ENCODE results near the gene OR51D1. TPM values are rescaled to one million over a fixed set of nuclear protein-coding genes. Genes with fewer than 3 reads are reported as not detected.

Gene OR51D1
- total and polyA plus RNA-seq, 5 donors from 2014 or later, result not detected

DNA sequence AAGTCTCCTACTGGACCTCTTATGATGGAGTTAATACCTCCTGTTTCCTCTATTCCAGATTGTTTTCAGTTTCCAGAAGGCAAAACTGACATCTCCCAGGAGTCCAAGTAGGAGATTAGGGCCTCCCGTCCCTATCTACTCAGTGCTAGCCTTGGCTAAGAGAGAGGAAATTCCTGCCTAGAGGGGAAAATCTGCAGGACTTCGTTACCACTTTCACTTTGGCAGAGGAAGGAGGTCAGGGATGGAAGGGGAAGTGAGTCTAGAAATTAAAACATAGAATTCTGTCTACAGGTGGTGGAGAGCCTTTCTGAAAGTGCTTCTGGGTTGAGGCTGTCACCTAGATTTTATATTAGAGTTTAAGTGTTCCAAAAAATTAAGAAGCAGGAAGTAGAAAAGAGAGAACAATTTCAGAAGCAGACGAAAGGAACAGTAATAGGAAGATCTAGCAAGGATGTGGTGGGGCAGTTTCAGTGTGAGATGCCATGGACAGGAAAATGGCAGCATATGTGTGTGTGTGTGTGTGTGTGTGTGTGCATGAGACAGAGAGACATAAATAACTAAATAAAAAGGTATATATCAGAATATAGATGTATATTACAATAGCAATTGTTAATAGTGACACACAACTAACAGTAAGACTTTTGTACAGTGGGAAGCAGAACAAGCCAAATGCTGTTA, 26.9 kb upstream of the OR51D1 start:
- Histone ChIP-seq H3K9me3 (ENCODE audit: control insufficient read depth in 2 of 2, low read length in 2 of 2) (no peaks in the 10 kb centered on the region), H3K27me3 (ENCODE audit: control insufficient read depth, insufficient read depth, low read length) (peaks cover 3% of the 10 kb centered on the region), H3K27ac (ENCODE audit: insufficient read depth, low read length, poor library complexity, severe bottlenecking) (peak overlapping the region; percentile 80), H3K4me1 (ENCODE audit: control insufficient read depth, insufficient read depth, low read length, poor library complexity, severe bottlenecking) (peaks cover 31% of the 10 kb centered on the region), H3K4me3 (ENCODE audit: low read depth, low read length) (peak overlapping the region; percentile 75), H3K36me3 (ENCODE audit: control insufficient read depth, insufficient read depth, low read length) (no peaks in the 10 kb centered on the region)
- Mint-ChIP-seq H3K4me1 (peaks cover 22 to 51% (median 40%) of the 10 kb centered on the region in 4 donors), H3K27me3 (peaks cover 7% of the 10 kb centered on the region), H3K9me3 (peaks cover 0 to 1% (median 0%) of the 10 kb centered on the region in 7 donors), H3K4me3 (peak overlapping the region; percentile 22 to 84 (median 69)), H3K36me3 (no peaks in the 10 kb centered on the region), H3K27ac (peak overlapping the region; percentile 49 to 99 (median 97))
- DNase-seq, result peak in 2 of 3 donors; percentile 19 to 51
- ATAC-seq (ENCODE audit: low read depth in 2 of 2), result no peak

DNA sequence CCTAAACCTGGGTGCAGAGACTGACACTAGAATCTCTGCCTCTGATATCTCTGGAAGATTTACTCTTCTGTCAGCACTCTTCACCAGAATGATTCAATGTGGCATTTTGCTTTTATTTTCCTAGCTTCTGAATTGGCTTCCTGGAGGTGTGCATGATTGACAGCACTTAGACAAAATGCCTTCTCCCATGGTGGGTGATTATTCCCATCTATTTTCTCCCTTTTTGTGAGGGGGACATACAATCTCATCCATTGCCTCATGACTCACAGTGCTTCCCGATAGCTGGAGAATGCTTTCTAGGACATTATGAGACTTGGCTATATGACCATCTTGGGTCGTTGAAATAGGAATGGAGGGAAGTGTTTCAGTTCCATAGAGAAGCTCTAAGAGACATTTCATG, 25.3 kb upstream of the OR51D1 start:
- H3K27ac Mint-ChIP-seq, result no peak overlapping the region
- H3K27me3 Mint-ChIP-seq, result peaks cover 7% of the 10 kb centered on the region
- peaks cover 12 to 36% (median 30%) of the 10 kb centered on the region in 4 donors for H3K4me1 Mint-ChIP-seq
- Histone ChIP-seq H3K27ac (ENCODE audit: insufficient read depth, low read length, poor library complexity, severe bottlenecking) (no peak overlapping the region), H3K9me3 (ENCODE audit: control insufficient read depth in 2 of 2, low read length in 2 of 2) (no peaks in the 10 kb centered on the region), H3K27me3 (ENCODE audit: control insufficient read depth, insufficient read depth, low read length) (peaks cover 7% of the 10 kb centered on the region), H3K4me3 (ENCODE audit: low read depth, low read length) (no peak overlapping the region), H3K36me3 (ENCODE audit: control insufficient read depth, insufficient read depth, low read length) (no peaks in the 10 kb centered on the region), H3K4me1 (ENCODE audit: control insufficient read depth, insufficient read depth, low read length, poor library complexity, severe bottlenecking) (peaks cover 21% of the 10 kb centered on the region)
- no peaks in the 10 kb centered on the region for H3K36me3 Mint-ChIP-seq
- ATAC-seq (ENCODE audit: low read depth in 2 of 2), result no peak
- no peak overlapping the region for H3K4me3 Mint-ChIP-seq
- peaks cover 0 to 1% (median 0%) of the 10 kb centered on the region in 7 donors for H3K9me3 Mint-ChIP-seq
- no peak for DNase-seq

DNA sequence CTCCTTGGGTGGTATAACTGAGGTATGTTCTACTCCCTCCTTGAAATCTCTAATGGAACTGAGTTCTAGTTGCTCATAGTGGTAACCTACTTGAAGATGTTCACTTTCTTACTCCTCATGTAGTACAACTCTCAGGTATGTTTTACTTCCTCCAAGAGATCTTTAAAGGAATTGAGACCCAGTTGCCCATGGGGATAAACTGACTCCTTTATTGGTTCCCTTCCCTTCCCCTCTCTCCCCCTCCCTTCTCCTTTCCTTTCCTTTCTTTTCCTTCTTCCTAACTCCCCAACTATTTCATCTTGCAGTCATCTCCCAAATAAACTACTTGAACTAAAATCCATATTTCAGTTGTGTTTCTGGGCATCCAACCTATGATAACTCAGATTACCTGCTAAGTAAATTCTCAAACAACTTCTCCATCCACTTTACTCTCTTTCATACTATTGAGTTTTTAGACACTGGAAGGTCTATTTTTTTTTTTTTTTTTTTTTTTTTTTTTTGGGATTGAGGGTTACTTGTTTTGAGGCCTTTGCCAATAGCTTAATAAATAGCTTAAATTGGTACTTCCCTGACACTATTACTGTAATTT, 21.3 kb upstream of the OR51D1 start:
- ATAC-seq (ENCODE audit: low read depth in 2 of 2) (no peak), DNase-seq (no peak)
- Histone ChIP-seq H3K4me1 (ENCODE audit: control insufficient read depth, insufficient read depth, low read length, poor library complexity, severe bottlenecking) (no peaks in the 10 kb centered on the region), H3K9me3 (ENCODE audit: control insufficient read depth in 2 of 2, low read length in 2 of 2) (no peaks in the 10 kb centered on the region), H3K4me3 (ENCODE audit: low read depth, low read length) (no peak overlapping the region), H3K27me3 (ENCODE audit: control insufficient read depth, insufficient read depth, low read length) (peaks cover 13% of the 10 kb centered on the region), H3K36me3 (ENCODE audit: control insufficient read depth, insufficient read depth, low read length) (no peaks in the 10 kb centered on the region), H3K27ac (ENCODE audit: insufficient read depth, low read length, poor library complexity, severe bottlenecking) (no peak overlapping the region)
- Mint-ChIP-seq H3K27me3 (peaks cover 7% of the 10 kb centered on the region), H3K27ac (no peak overlapping the region), H3K36me3 (no peaks in the 10 kb centered on the region), H3K4me1 (no peaks in the 10 kb centered on the region), H3K4me3 (no peak overlapping the region), H3K9me3 (peaks cover 0 to 1% (median 0%) of the 10 kb centered on the region in 7 donors)

DNA sequence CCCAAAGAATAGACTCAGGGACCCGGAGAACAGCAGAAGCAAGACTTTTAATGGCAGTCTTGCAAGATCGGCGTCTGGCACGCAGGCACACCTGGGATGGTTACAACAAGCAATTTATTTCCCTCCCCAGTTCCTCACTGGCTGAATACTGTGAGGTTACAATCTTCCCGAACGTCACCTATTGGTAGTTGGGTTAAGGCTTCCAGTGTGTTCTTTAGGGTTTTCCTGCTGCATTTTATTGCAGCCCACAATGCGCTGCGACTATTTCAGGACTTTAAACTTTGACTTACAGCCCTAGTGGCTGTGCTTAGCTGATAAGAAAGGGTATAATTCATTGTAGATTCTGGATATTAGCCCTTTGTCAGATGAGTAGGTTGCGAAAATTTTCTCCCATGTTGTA, 17.8 kb upstream of the OR51D1 start:
- no peak overlapping the region for H3K4me3 Mint-ChIP-seq

DNA sequence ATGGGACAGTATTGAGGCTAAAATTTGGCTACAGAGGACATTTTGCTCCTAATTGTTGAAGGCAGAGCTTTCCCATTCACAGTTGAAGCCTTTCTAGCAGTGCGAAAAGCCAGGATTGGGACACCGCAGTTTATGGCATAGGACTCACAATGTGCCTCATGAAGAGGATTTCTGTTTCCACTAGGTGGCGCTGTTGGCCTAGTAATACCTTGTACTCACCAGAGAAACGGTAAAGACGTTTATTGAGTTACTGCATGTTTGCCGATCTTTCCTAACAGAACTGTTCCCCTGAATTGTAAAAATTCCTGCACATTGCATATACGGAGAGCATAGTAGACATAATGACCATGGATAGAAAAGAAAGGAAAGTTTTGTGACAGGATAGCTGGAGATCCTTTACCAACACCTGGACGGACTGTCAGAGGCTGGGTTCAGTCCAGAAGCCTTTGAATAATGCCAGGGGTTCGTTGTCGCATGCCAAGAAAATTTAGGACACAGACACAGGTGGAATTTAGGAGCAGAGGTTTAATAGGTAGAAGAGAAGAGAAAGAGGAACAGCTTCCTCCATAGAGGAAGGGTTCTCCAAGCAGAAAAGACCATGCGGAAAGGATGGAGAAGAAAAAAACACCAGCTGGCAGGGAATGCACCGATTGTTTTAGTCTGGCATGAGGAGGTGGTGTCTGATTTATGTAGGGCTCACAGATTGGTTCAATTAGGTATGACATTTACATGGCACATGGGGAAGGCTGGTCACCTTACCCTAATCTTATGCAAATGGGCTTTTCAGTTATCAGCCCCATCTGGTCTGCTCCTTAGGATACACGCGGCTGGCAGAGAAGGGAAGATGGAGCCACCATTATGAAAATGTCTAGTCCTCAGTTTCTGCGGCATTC, 10.8 kb upstream of the OR51D1 start:
- Mint-ChIP-seq H3K27ac (no peak overlapping the region), H3K36me3 (no peaks in the 10 kb centered on the region), H3K4me3 (no peak overlapping the region), H3K4me1 (no peaks in the 10 kb centered on the region), H3K9me3 (peaks cover 1 to 12% (median 7%) of the 10 kb centered on the region in 7 donors), H3K27me3 (peaks cover 31% of the 10 kb centered on the region)
- Histone ChIP-seq H3K4me1 (ENCODE audit: control insufficient read depth, insufficient read depth, low read length, poor library complexity, severe bottlenecking) (no peaks in the 10 kb centered on the region), H3K36me3 (ENCODE audit: control insufficient read depth, insufficient read depth, low read length) (no peaks in the 10 kb centered on the region), H3K27me3 (ENCODE audit: control insufficient read depth, insufficient read depth, low read length) (peaks cover 11% of the 10 kb centered on the region), H3K4me3 (ENCODE audit: low read depth, low read length) (no peak overlapping the region), H3K27ac (ENCODE audit: insufficient read depth, low read length, poor library complexity, severe bottlenecking) (no peak overlapping the region), H3K9me3 (ENCODE audit: control insufficient read depth in 2 of 2, low read length in 2 of 2) (peaks cover 8 to 14% of the 10 kb centered on the region in 2 experiments)
- DNase-seq (peak; percentile 9 to 69 (median 19)), ATAC-seq (ENCODE audit: low read depth in 2 of 2) (no peak)

More for the DNA sequence above, 17.8 kb upstream of the OR51D1 start:
- peaks cover 14% of the 10 kb centered on the region for H3K27me3 Mint-ChIP-seq
- Histone ChIP-seq H3K36me3 (ENCODE audit: control insufficient read depth, insufficient read depth, low read length) (no peaks in the 10 kb centered on the region), H3K9me3 (ENCODE audit: control insufficient read depth in 2 of 2, low read length in 2 of 2) (no peaks in the 10 kb centered on the region), H3K4me3 (ENCODE audit: low read depth, low read length) (no peak overlapping the region), H3K27ac (ENCODE audit: insufficient read depth, low read length, poor library complexity, severe bottlenecking) (no peak overlapping the region), H3K27me3 (ENCODE audit: control insufficient read depth, insufficient read depth, low read length) (peaks cover 16% of the 10 kb centered on the region), H3K4me1 (ENCODE audit: control insufficient read depth, insufficient read depth, low read length, poor library complexity, severe bottlenecking) (no peaks in the 10 kb centered on the region)
- H3K36me3 Mint-ChIP-seq, result no peaks in the 10 kb centered on the region
- no peak overlapping the region for H3K27ac Mint-ChIP-seq
- no peaks in the 10 kb centered on the region for H3K4me1 Mint-ChIP-seq
- DNase-seq, result no peak
- no peak for ATAC-seq (ENCODE audit: low read depth in 2 of 2)
- no peaks in the 10 kb centered on the region for H3K9me3 Mint-ChIP-seq

DNA sequence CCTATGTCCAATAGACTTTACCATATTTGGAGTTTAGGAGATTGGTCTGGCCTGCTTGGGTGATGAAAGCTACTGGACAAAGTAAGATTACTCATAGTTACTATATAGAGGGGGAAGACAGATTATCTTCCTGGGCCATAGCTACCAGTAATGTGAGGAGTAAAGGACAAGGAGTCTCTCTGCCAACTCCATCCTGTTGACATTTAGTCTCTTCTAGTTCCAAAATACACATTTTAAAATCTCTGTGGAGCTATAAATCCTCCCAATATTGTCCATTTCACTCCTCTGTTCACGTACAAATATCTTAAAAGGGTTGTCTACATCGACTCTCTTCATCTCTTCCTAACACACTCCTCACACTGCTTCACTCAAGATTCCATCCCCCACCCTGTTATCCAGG, 1.1 kb upstream of the OR51D1 start:
- Histone ChIP-seq H3K4me1 (ENCODE audit: control insufficient read depth, insufficient read depth, low read length, poor library complexity, severe bottlenecking) (peaks cover 5% of the 10 kb centered on the region), H3K27ac (ENCODE audit: insufficient read depth, low read length, poor library complexity, severe bottlenecking) (no peak overlapping the region), H3K27me3 (ENCODE audit: control insufficient read depth, insufficient read depth, low read length) (peaks cover 4% of the 10 kb centered on the region), H3K36me3 (ENCODE audit: control insufficient read depth, insufficient read depth, low read length) (no peaks in the 10 kb centered on the region), H3K4me3 (ENCODE audit: low read depth, low read length) (no peak overlapping the region), H3K9me3 (ENCODE audit: control insufficient read depth in 2 of 2, low read length in 2 of 2) (no peaks in the 10 kb centered on the region)
- H3K4me3 Mint-ChIP-seq, result no peak overlapping the region
- peaks cover 11% of the 10 kb centered on the region for H3K27me3 Mint-ChIP-seq
- peaks cover 0 to under 1% (median 0%) of the 10 kb centered on the region in 7 donors for H3K9me3 Mint-ChIP-seq
- H3K36me3 Mint-ChIP-seq, result no peaks in the 10 kb centered on the region
- no peak overlapping the region for H3K27ac Mint-ChIP-seq
- peaks cover 0 to 3% (median 0%) of the 10 kb centered on the region in 4 donors for H3K4me1 Mint-ChIP-seq
- ATAC-seq (ENCODE audit: low read depth in 2 of 2) (no peak), DNase-seq (no peak)

DNA sequence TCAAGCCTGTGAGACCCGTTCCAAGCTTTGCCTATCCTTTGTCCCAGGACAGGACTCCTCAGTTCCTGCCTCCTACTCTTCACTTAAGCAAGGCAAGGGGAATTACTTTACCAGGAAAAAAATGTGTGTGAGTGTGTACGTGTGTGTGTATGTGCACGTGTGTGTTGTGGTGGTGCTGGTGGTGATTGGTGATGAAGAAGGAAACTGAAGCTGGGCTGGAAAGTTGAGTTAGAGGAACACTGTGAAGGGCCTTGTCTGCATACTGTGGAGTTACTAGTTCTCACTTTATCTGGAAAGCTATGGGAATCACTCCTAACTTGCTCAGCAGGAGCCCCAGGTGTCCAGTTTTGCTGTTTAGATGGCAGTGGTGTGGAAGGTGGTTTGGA, 378 bp downstream of the OR51D1 start:
- Mint-ChIP-seq H3K9me3 (no peaks in the 10 kb centered on the region), H3K36me3 (no peaks in the 10 kb centered on the region), H3K27ac (no peak overlapping the region), H3K4me3 (no peak overlapping the region), H3K27me3 (no peaks in the 10 kb centered on the region), H3K4me1 (peaks cover 0 to 3% (median 0%) of the 10 kb centered on the region in 4 donors)
- no peaks in the 10 kb centered on the region for H3K9me3 ChIP-seq (ENCODE audit: control insufficient read depth in 2 of 2, low read length in 2 of 2)
- peaks cover 4% of the 10 kb centered on the region for H3K27me3 ChIP-seq (ENCODE audit: control insufficient read depth, insufficient read depth, low read length)
- ATAC-seq (ENCODE audit: low read depth in 2 of 2) (no peak), DNase-seq (no peak)
- H3K27ac ChIP-seq (ENCODE audit: insufficient read depth, low read length, poor library complexity, severe bottlenecking), result no peak overlapping the region
- no peak overlapping the region for H3K4me3 ChIP-seq (ENCODE audit: low read depth, low read length)
- H3K36me3 ChIP-seq (ENCODE audit: control insufficient read depth, insufficient read depth, low read length), result no peaks in the 10 kb centered on the region
- H3K4me1 ChIP-seq (ENCODE audit: control insufficient read depth, insufficient read depth, low read length, poor library complexity, severe bottlenecking), result peaks cover 5% of the 10 kb centered on the region

Measured in CD4-positive, CD25-positive, alpha-beta regulatory T cell (primary cell).